ENCODE measurements around the gene PIGM.

The PIGM gene

DNA sequence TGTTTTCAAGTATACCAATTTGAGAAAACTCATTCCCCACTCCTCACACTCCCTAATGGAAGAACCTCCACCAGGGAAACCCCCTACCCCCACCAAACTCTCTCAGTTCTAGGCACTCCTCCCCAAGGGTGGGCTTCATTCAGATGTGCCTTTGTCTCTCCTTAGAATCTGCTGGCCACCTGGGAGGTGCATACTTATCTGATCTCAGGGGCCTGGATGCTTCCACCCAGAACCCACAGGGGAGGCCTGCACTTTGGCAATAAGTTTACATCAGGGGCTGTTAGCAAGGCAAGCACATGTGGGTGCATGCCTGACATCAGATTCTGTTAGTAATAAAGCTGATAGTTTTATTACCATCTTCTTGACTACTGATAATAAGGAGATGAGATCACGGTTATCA is 45.3 kb downstream of the PIGM start:
- TF ChIP-seq, protein P1, sequence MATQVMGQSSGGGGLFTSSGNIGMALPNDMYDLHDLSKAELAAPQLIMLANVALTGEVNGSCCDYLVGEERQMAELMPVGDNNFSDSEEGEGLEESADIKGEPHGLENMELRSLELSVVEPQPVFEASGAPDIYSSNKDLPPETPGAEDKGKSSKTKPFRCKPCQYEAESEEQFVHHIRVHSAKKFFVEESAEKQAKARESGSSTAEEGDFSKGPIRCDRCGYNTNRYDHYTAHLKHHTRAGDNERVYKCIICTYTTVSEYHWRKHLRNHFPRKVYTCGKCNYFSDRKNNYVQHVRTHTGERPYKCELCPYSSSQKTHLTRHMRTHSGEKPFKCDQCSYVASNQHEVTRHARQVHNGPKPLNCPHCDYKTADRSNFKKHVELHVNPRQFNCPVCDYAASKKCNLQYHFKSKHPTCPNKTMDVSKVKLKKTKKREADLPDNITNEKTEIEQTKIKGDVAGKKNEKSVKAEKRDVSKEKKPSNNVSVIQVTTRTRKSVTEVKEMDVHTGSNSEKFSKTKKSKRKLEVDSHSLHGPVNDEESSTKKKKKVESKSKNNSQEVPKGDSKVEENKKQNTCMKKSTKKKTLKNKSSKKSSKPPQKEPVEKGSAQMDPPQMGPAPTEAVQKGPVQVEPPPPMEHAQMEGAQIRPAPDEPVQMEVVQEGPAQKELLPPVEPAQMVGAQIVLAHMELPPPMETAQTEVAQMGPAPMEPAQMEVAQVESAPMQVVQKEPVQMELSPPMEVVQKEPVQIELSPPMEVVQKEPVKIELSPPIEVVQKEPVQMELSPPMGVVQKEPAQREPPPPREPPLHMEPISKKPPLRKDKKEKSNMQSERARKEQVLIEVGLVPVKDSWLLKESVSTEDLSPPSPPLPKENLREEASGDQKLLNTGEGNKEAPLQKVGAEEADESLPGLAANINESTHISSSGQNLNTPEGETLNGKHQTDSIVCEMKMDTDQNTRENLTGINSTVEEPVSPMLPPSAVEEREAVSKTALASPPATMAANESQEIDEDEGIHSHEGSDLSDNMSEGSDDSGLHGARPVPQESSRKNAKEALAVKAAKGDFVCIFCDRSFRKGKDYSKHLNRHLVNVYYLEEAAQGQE (IDR thresholded peaks at IDR 0.05; ENCODE audit: insufficient replicate concordance, low read depth), result no peak
- TF ChIP-seq, protein P2, sequence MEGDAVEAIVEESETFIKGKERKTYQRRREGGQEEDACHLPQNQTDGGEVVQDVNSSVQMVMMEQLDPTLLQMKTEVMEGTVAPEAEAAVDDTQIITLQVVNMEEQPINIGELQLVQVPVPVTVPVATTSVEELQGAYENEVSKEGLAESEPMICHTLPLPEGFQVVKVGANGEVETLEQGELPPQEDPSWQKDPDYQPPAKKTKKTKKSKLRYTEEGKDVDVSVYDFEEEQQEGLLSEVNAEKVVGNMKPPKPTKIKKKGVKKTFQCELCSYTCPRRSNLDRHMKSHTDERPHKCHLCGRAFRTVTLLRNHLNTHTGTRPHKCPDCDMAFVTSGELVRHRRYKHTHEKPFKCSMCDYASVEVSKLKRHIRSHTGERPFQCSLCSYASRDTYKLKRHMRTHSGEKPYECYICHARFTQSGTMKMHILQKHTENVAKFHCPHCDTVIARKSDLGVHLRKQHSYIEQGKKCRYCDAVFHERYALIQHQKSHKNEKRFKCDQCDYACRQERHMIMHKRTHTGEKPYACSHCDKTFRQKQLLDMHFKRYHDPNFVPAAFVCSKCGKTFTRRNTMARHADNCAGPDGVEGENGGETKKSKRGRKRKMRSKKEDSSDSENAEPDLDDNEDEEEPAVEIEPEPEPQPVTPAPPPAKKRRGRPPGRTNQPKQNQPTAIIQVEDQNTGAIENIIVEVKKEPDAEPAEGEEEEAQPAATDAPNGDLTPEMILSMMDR (IDR thresholded peaks at IDR 0.05; ENCODE audit: insufficient read depth, low read length), result no peak
- no peak for TF ChIP-seq SPI1 (IDR thresholded peaks at IDR 0.05; ENCODE audit: borderline replicate concordance, low read depth)
- DNase-seq (ENCODE audit: low read depth in 1 of 2, low spot score in 1 of 2), result no peak
- H3K27ac ChIP-seq (replicated peaks), result no peak overlapping the region
- H3K27me3 ChIP-seq (ENCODE audit: insufficient read depth, poor library complexity, severe bottlenecking), result peaks cover 4% of the 10 kb centered on the region
- H3K4me3 ChIP-seq (replicated peaks; ENCODE audit: insufficient read depth, low read length), result no peak overlapping the region

DNA sequence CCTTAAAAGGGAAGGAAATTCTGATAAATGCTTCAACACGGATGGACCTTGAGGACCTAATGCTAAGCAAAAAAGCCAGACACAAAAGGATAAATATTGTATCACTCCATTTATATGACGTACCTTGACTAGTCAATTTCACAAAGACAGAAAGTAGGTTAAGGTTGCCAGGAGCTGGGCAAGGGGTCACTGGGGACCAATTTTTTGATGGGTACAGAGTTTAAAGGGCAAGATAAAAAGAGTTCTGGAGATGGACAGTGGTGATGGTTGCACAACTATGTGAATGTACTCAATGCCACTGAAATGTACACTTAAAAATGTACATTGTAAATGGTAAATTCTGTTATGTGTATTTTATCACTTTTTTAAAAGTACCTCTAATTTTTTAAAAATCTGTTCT is 45.7 kb downstream of the PIGM start:
- TF ChIP-seq POLR2AphosphoS5 (IDR thresholded peaks at IDR 0.05; ENCODE audit: low read depth) (no peak), GABPA (IDR thresholded peaks at IDR 0.05; ENCODE audit: low read depth) (no peak), SPI1 (IDR thresholded peaks at IDR 0.05; ENCODE audit: borderline replicate concordance, low read depth) (no peak)
- TF ChIP-seq, protein P2 (IDR thresholded peaks at IDR 0.05; ENCODE audit: insufficient read depth, low read length), result no peak
- TF ChIP-seq, protein P1 (IDR thresholded peaks at IDR 0.05; ENCODE audit: insufficient replicate concordance, low read depth), result no peak
- DNase-seq (ENCODE audit: low read depth in 1 of 2, low spot score in 1 of 2), result no peak
- Histone ChIP-seq H3K27me3 (ENCODE audit: insufficient read depth, poor library complexity, severe bottlenecking) (peaks cover 4% of the 10 kb centered on the region), H3K4me3 (replicated peaks; ENCODE audit: insufficient read depth, low read length) (no peak overlapping the region), H3K27ac (replicated peaks) (no peak overlapping the region)

DNA sequence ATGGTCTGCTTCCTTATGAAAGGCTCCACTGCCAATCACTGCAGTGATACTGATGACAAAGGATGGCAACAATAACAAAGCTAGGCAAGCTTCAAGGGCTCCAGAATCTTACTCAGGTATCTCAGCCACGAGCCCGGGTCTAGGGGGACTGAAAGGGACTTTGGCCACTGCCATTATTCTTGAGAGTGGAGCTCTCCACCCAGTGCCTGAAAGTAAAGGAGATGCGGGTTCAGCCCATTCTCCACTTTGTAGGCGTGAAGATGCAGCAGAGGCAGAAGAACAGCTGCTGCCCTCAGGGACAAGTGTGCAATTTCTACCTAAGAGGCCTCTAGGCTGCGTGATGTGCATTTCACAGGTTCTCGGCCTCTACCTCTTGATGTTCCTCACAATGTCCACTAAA is 46.3 kb downstream of the PIGM start:
- Histone ChIP-seq H3K27ac (replicated peaks) (no peak overlapping the region), H3K27me3 (ENCODE audit: insufficient read depth, poor library complexity, severe bottlenecking) (peaks cover 4% of the 10 kb centered on the region), H3K4me3 (replicated peaks; ENCODE audit: insufficient read depth, low read length) (no peak overlapping the region)
- TF ChIP-seq, protein P2 (IDR thresholded peaks at IDR 0.05; ENCODE audit: insufficient read depth, low read length), result no peak
- TF ChIP-seq, protein P1 (IDR thresholded peaks at IDR 0.05; ENCODE audit: insufficient replicate concordance, low read depth), result no peak
- TF ChIP-seq POLR2AphosphoS5 (IDR thresholded peaks at IDR 0.05; ENCODE audit: low read depth), result no peak
- TF ChIP-seq SPI1 (IDR thresholded peaks at IDR 0.05; ENCODE audit: borderline replicate concordance, low read depth), result no peak
- TF ChIP-seq GABPA (IDR thresholded peaks at IDR 0.05; ENCODE audit: low read depth), result no peak
- DNase-seq (ENCODE audit: low read depth in 1 of 2, low spot score in 1 of 2), result no peak
